ENCODE measurements around the gene TLR7.

Gene TLR7

DNA sequence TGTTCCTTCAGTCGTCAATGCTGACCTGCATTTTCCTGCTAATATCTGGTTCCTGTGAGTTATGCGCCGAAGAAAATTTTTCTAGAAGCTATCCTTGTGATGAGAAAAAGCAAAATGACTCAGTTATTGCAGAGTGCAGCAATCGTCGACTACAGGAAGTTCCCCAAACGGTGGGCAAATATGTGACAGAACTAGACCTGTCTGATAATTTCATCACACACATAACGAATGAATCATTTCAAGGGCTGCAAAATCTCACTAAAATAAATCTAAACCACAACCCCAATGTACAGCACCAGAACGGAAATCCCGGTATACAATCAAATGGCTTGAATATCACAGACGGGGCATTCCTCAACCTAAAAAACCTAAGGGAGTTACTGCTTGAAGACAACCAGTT, 52.2 kb downstream of the TLR7 start:
- H3K27me3 ChIP-seq (ENCODE audit: insufficient read depth, poor library complexity, severe bottlenecking), result no peaks in the 10 kb centered on the region
- H3K27ac ChIP-seq (replicated peaks), result no peak overlapping the region
- peak; percentile 24 to 65 for DNase-seq (ENCODE audit: low read depth in 1 of 2, low spot score in 1 of 2)
- TF ChIP-seq GABPA (IDR thresholded peaks at IDR 0.05; ENCODE audit: low read depth), result no peak
- TF ChIP-seq, protein P1, sequence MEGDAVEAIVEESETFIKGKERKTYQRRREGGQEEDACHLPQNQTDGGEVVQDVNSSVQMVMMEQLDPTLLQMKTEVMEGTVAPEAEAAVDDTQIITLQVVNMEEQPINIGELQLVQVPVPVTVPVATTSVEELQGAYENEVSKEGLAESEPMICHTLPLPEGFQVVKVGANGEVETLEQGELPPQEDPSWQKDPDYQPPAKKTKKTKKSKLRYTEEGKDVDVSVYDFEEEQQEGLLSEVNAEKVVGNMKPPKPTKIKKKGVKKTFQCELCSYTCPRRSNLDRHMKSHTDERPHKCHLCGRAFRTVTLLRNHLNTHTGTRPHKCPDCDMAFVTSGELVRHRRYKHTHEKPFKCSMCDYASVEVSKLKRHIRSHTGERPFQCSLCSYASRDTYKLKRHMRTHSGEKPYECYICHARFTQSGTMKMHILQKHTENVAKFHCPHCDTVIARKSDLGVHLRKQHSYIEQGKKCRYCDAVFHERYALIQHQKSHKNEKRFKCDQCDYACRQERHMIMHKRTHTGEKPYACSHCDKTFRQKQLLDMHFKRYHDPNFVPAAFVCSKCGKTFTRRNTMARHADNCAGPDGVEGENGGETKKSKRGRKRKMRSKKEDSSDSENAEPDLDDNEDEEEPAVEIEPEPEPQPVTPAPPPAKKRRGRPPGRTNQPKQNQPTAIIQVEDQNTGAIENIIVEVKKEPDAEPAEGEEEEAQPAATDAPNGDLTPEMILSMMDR (IDR thresholded peaks at IDR 0.05; ENCODE audit: insufficient read depth, low read length), result no peak
- TF ChIP-seq POLR2AphosphoS5 (IDR thresholded peaks at IDR 0.05; ENCODE audit: low read depth), result no peak
- TF ChIP-seq, protein P2, sequence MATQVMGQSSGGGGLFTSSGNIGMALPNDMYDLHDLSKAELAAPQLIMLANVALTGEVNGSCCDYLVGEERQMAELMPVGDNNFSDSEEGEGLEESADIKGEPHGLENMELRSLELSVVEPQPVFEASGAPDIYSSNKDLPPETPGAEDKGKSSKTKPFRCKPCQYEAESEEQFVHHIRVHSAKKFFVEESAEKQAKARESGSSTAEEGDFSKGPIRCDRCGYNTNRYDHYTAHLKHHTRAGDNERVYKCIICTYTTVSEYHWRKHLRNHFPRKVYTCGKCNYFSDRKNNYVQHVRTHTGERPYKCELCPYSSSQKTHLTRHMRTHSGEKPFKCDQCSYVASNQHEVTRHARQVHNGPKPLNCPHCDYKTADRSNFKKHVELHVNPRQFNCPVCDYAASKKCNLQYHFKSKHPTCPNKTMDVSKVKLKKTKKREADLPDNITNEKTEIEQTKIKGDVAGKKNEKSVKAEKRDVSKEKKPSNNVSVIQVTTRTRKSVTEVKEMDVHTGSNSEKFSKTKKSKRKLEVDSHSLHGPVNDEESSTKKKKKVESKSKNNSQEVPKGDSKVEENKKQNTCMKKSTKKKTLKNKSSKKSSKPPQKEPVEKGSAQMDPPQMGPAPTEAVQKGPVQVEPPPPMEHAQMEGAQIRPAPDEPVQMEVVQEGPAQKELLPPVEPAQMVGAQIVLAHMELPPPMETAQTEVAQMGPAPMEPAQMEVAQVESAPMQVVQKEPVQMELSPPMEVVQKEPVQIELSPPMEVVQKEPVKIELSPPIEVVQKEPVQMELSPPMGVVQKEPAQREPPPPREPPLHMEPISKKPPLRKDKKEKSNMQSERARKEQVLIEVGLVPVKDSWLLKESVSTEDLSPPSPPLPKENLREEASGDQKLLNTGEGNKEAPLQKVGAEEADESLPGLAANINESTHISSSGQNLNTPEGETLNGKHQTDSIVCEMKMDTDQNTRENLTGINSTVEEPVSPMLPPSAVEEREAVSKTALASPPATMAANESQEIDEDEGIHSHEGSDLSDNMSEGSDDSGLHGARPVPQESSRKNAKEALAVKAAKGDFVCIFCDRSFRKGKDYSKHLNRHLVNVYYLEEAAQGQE (IDR thresholded peaks at IDR 0.05; ENCODE audit: insufficient replicate concordance, low read depth), result no peak
- no peak for TF ChIP-seq SPI1 (IDR thresholded peaks at IDR 0.05; ENCODE audit: borderline replicate concordance, low read depth)
- no peak overlapping the region for H3K4me3 ChIP-seq (replicated peaks; ENCODE audit: insufficient read depth, low read length)

DNA sequence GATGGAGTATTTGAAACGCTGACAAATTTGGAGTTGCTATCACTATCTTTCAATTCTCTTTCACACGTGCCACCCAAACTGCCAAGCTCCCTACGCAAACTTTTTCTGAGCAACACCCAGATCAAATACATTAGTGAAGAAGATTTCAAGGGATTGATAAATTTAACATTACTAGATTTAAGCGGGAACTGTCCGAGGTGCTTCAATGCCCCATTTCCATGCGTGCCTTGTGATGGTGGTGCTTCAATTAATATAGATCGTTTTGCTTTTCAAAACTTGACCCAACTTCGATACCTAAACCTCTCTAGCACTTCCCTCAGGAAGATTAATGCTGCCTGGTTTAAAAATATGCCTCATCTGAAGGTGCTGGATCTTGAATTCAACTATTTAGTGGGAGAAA, 52.7 kb downstream of the TLR7 start:
- no peak overlapping the region for H3K27ac ChIP-seq (replicated peaks)
- H3K27me3 ChIP-seq (ENCODE audit: insufficient read depth, poor library complexity, severe bottlenecking), result no peaks in the 10 kb centered on the region
- no peak for DNase-seq (ENCODE audit: low read depth in 1 of 2, low spot score in 1 of 2)
- no peak overlapping the region for H3K4me3 ChIP-seq (replicated peaks; ENCODE audit: insufficient read depth, low read length)
- TF ChIP-seq POLR2AphosphoS5 (IDR thresholded peaks at IDR 0.05; ENCODE audit: low read depth) (no peak), SPI1 (IDR thresholded peaks at IDR 0.05; ENCODE audit: borderline replicate concordance, low read depth) (no peak), GABPA (IDR thresholded peaks at IDR 0.05; ENCODE audit: low read depth) (no peak)
- TF ChIP-seq, protein P2 (IDR thresholded peaks at IDR 0.05; ENCODE audit: insufficient replicate concordance, low read depth), result peak; percentile 86
- TF ChIP-seq, protein P1 (IDR thresholded peaks at IDR 0.05; ENCODE audit: insufficient read depth, low read length), result no peak

DNA sequence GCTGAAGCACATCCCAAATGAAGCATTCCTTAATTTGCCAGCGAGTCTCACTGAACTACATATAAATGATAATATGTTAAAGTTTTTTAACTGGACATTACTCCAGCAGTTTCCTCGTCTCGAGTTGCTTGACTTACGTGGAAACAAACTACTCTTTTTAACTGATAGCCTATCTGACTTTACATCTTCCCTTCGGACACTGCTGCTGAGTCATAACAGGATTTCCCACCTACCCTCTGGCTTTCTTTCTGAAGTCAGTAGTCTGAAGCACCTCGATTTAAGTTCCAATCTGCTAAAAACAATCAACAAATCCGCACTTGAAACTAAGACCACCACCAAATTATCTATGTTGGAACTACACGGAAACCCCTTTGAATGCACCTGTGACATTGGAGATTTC, 54.1 kb downstream of the TLR7 start:
- Histone ChIP-seq H3K27ac (replicated peaks) (no peak overlapping the region), H3K27me3 (ENCODE audit: insufficient read depth, poor library complexity, severe bottlenecking) (no peaks in the 10 kb centered on the region), H3K4me3 (replicated peaks; ENCODE audit: insufficient read depth, low read length) (no peak overlapping the region)
- TF ChIP-seq, protein P1 (IDR thresholded peaks at IDR 0.05; ENCODE audit: insufficient read depth, low read length), result no peak
- TF ChIP-seq, protein P2 (IDR thresholded peaks at IDR 0.05; ENCODE audit: insufficient replicate concordance, low read depth), result no peak
- TF ChIP-seq POLR2AphosphoS5 (IDR thresholded peaks at IDR 0.05; ENCODE audit: low read depth), result no peak
- no peak for DNase-seq (ENCODE audit: low read depth in 1 of 2, low spot score in 1 of 2)

Data from HL-60 (cell line).